Stimulated activated memory B cell treated with anti-CD40 and anti-IgM and Interleukin-4, amounts not matched to agents 10 μg/mL and 1 μg/mL and 100 μg/mL, for 72 hours (primary cell): ENCODE data around the gene MDP1.
"Not testable (repeated sequence)": the region's sequence is repeated elsewhere in the genome, so short reads cannot be mapped to it uniquely, and the experiment has no call there.

ENCODE experiments used
- ATAC-seq: fragments of 150-1000 bp; cut with Tn5 transposase; 2 replicates; pipeline ENCODE4 v1.10.0; 2021
- H3K27ac Mint-ChIP-seq: one replicate; pipeline ENCODE4 v1.8.0; 2022; ENCODE audit warnings: mild to moderate bottlenecking, mixed read lengths
- H3K27me3 Mint-ChIP-seq: one replicate; pipeline ENCODE4 v1.8.0; 2022; ENCODE audit warnings: mixed read lengths
- H3K36me3 Mint-ChIP-seq: one replicate; pipeline ENCODE4 v1.8.0; 2022; ENCODE audit warnings: mixed read lengths
- H3K4me1 Mint-ChIP-seq: one replicate; pipeline ENCODE4 v1.8.0; 2022; ENCODE audit warnings: mixed read lengths
- H3K4me3 Mint-ChIP-seq: one replicate; pipeline ENCODE4 v1.8.0; 2022; ENCODE audit warnings: mild to moderate bottlenecking, moderate library complexity, mixed read lengths
- H3K9me3 Mint-ChIP-seq: one replicate; pipeline ENCODE4 v1.8.0; 2022; ENCODE audit warnings: mixed read lengths

MDP1 gene

DNA sequence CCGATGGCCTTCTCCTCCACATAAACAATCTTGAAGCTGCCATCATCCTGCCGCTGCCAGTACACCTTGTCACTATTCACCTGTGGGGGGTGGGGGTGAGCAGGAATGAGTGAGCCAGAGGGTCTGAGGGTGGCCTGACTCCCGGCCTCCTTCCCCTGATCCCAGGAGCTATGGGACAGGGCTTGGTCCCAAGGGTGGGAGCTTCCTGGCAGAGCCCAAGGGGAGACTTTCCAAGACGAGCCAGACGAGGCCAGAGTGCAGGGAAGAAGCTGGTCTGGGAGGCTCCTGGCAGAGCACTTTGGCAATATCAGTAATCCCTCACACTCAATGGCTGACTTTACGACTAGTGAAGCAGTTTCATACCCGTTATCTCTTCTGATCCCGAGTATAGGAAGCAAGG is 39.6 kb upstream of the MDP1 start:
- peaks cover 21% of the 10 kb centered on the region for H3K36me3 Mint-ChIP-seq
- no peak for ATAC-seq
- H3K9me3 Mint-ChIP-seq: no peaks in the 10 kb centered on the region
- H3K27me3 Mint-ChIP-seq: no peaks in the 10 kb centered on the region
- no peaks in the 10 kb centered on the region for H3K4me1 Mint-ChIP-seq
- peak overlapping the region; percentile 27 for H3K27ac Mint-ChIP-seq
- H3K4me3 Mint-ChIP-seq: no peak overlapping the region

DNA sequence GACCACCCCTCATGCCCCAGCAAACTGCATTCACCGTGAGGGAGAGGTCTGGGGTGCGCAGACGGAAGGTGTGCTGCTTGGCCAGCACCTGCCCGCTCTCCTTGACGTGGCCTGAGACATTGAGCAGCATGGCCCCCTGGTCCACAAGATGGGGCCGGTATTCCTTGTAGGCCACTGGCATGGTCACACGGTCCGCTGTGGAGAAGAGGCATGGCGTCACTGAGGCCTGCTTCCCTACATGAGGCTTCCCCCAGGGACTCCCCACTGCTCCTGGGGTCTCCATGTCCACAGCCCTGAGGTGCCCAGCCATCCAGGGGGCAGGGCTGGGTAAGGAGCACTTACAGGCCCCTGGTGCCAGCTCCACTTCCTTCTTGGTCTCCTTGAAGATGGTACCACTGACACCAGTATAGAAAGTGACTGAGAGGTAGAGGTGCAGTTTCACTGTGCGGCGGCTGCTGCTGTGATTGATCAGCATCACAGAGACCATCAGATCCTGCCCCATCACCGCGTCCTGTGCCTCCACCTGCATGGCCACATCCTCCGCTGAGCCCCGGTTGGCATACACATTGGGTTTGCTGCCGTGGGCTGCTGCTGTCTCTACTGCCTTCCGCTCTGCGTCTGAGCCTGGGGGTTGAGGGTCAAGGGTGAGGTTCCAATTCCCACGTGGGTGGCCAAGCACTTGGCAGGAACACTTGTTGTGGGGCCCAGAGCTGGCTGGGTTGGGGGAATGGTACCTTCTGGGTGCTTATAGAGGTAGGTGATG is 38.9 kb upstream of the MDP1 start:
- H3K36me3 Mint-ChIP-seq: peaks cover 25% of the 10 kb centered on the region
- H3K4me1 Mint-ChIP-seq: no peaks in the 10 kb centered on the region
- H3K9me3 Mint-ChIP-seq: no peaks in the 10 kb centered on the region
- no peak overlapping the region for H3K27ac Mint-ChIP-seq
- ATAC-seq: no peak
- no peaks in the 10 kb centered on the region for H3K27me3 Mint-ChIP-seq
- H3K4me3 Mint-ChIP-seq: no peak overlapping the region

DNA sequence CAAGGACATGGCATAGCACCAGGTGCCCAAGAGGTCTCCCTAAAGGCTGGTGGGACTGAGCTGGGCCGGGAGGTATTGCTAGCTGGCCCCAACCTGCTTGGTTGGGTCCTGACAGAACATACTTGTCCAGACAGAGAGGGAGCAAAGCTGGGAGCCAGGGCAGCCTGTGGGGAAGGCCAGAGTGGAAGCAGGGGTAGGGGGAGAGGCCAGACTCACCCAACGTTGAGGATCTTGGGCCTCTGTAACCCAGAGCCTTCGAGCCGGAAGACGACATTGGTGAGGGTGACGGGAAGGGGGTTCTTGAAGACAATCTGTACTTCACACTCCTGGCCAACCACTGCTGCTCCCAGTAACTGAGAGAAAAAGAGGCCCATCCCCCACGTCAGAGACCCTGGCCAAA is 38.1 kb upstream of the MDP1 start:
- no peak for ATAC-seq
- Mint-ChIP-seq H3K36me3 (peaks cover 30% of the 10 kb centered on the region), H3K9me3 (no peaks in the 10 kb centered on the region), H3K27me3 (no peaks in the 10 kb centered on the region), H3K4me3 (no peak overlapping the region), H3K27ac (no peak overlapping the region), H3K4me1 (no peaks in the 10 kb centered on the region)

DNA sequence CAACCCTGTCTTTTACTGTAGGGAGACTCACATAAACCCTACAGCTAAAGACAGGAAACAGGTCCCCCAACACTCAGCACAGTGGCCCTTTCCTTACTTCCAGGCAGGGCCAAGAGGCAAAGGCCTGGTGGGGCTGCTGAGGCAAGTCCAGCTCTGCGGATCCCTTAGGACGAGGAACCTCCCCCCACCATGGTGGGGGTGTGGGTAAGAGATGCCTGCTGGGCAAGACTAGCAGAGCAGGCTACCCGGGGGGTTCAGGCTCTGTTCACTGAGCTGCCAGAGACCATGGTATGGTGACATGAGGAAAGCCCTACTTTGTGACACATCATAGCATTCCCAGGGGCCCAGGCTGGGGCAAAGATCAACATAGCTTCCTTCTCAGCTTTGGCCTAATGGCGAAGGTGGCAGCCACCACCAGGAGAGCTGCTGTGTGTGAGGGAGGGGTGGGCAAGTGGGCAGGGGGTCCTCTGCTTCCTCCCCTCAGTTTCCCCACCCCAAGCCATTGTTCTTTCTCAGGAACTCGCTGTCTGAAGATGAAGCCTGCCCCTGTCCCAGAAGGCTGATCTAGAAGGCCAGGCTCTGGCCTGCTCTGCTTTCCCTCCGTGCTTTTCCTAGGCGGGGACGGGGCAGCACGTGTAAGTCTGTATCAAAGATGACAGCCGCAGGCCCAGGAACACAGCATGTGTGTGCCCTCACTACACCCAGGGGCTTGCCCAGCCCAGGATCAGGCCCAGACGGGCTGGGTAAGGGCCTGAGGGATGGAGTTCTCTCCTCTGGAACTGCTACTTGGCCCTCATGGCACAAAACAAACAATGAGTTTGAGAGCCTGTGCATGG is 36.6 kb upstream of the MDP1 start:
- Mint-ChIP-seq H3K27me3 (no peaks in the 10 kb centered on the region), H3K4me1 (peaks cover 4% of the 10 kb centered on the region), H3K4me3 (no peak overlapping the region), H3K27ac (no peak overlapping the region), H3K9me3 (no peaks in the 10 kb centered on the region), H3K36me3 (peaks cover 30% of the 10 kb centered on the region)
- ATAC-seq: no peak

DNA sequence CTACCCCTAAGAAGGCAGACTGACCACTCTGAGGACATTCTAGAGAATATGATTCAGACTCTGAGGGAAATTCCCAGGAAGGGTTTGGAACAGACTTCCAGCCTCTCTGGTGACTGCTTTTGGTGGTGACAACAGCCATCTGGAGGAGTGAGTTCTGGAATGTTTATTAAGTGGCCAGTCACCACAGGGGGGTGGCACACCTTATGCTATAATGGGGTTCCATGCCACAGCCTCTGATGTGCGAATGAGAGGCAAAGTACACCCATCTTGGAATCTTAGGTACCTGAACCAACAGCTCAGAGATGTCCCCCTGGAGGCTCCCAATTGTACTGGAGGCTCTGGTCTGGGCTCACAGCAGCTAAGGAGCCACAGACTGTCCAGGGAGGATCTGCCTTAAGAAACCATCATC is 36.0 kb upstream of the MDP1 start:
- Mint-ChIP-seq H3K27me3 (no peaks in the 10 kb centered on the region), H3K4me1 (peaks cover 10% of the 10 kb centered on the region)

DNA sequence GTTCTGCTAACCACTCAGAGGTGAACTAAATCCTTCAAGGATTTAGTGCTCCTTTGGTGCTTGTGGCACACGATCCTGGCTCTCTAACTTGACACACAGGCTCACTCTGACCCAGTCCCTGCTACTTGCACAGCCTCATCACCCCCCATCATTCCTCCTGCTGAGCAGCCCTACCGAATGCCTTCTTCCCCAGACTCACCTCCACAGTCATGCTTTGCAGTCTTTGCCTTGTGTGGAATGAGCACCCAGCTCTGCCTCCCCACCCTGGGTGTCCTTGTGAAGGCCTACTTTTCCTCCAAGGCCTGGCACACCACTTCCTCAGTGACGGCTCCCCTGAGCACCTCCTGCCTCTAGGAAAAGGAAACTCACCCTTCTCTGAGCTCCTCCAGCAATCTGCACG is 34.5 kb upstream of the MDP1 start:
- peaks cover 12% of the 10 kb centered on the region for H3K4me1 Mint-ChIP-seq
- peaks cover 24% of the 10 kb centered on the region for H3K36me3 Mint-ChIP-seq
- no peak overlapping the region for H3K27ac Mint-ChIP-seq
- H3K27me3 Mint-ChIP-seq: no peaks in the 10 kb centered on the region
- H3K4me3 Mint-ChIP-seq: no peak overlapping the region
- ATAC-seq: no peak
- no peaks in the 10 kb centered on the region for H3K9me3 Mint-ChIP-seq

More for the DNA sequence above, 36.0 kb upstream of the MDP1 start:
- ATAC-seq: no peak
- no peak overlapping the region for H3K4me3 Mint-ChIP-seq
- H3K36me3 Mint-ChIP-seq: peaks cover 26% of the 10 kb centered on the region
- H3K27ac Mint-ChIP-seq: no peak overlapping the region
- no peaks in the 10 kb centered on the region for H3K9me3 Mint-ChIP-seq

DNA sequence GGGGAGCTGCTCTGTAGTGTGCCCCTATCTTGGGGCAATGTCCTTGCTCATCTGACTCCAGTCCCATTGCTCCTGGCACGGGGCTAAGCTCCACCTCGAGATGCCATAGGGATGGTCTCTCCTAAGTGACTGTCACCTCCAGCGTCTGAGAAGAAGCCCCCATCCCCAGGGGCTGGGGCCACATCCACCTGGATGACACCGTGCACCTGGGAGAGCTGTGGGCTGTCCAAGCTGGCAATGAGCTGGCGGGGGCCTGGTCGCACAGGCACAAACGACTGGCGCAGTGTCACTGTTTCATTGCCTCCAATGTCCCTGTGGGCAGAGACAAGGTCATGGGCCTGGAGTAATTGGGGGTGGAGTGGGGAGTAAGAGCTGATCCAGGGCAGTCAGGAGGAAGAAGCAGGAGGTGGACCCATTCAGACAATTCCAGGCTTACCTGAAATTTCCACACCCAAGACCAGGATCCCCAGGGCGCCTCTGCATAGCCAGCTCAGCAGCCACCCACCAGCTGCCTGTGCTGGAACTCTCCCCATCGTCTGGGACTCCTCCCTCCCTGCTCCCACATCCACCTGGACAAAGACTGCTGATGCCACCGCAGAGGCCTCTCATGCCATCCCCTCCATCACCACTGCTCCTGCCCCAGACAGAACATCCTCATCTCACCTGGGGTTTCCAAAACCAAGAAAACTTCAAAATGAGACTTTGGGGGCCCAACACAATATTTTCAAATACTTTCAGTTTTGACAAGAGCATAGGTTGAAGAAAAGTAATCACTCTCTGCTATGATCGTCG is 33.6 kb upstream of the MDP1 start:
- H3K27me3 Mint-ChIP-seq: no peaks in the 10 kb centered on the region
- no peak for ATAC-seq
- H3K9me3 Mint-ChIP-seq: no peaks in the 10 kb centered on the region
- H3K4me3 Mint-ChIP-seq: no peak overlapping the region
- peaks cover 12% of the 10 kb centered on the region for H3K4me1 Mint-ChIP-seq
- peaks cover 19% of the 10 kb centered on the region for H3K36me3 Mint-ChIP-seq
- peak overlapping the region; percentile 46 for H3K27ac Mint-ChIP-seq

DNA sequence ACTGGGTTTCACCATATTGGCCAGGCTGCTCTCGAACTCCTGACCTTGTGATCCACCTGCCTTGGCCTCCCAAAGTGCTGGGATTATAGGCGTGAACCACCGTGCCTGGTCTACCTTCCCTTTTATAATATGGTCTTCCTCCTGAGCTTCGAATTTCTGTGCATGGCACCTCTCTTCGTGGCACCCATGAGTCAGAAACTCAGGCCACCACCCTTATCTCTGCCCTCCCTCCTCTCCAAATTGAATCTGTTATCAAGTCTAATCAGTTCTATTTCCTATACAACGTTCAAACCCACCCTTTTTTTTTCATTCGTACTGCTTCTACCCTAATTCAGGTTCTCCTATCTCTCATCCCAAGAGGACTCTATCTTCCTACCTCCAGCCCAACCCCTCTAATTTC is 31.6 kb upstream of the MDP1 start:
- Mint-ChIP-seq H3K9me3 (no peaks in the 10 kb centered on the region), H3K36me3 (peaks cover 11% of the 10 kb centered on the region), H3K27me3 (no peaks in the 10 kb centered on the region), H3K4me1 (peaks cover 25% of the 10 kb centered on the region), H3K27ac (peak overlapping the region; percentile 73), H3K4me3 (peak overlapping the region; percentile 11)
- ATAC-seq: no peak

DNA sequence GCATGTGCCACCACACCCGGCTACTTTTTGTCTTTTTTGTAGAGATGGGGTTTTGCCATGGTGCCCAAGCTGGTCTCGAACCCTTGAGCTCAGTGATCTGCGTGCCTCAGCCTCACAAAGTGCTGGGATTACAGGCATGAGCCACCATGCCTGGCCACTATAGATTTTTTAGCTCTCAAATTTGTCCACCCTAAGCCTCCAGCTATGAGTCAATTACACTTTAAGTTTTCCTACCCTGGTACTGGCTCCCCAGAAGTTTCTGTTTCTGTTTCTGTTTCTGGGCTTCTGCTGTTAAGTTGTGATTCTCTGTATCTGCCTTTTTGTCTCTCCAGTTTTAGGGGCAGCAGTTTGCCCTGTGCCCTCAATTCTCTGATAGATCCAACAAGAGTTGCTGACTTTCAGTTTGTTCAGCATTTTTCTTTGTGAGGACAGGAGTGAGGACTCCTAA is 30.9 kb upstream of the MDP1 start:
- ATAC-seq: no peak
- no peaks in the 10 kb centered on the region for H3K27me3 Mint-ChIP-seq
- no peaks in the 10 kb centered on the region for H3K9me3 Mint-ChIP-seq
- peaks cover 11% of the 10 kb centered on the region for H3K36me3 Mint-ChIP-seq
- H3K4me1 Mint-ChIP-seq: peaks cover 30% of the 10 kb centered on the region
- H3K27ac Mint-ChIP-seq: peak overlapping the region; percentile 73
- H3K4me3 Mint-ChIP-seq: peak overlapping the region; percentile 53

DNA sequence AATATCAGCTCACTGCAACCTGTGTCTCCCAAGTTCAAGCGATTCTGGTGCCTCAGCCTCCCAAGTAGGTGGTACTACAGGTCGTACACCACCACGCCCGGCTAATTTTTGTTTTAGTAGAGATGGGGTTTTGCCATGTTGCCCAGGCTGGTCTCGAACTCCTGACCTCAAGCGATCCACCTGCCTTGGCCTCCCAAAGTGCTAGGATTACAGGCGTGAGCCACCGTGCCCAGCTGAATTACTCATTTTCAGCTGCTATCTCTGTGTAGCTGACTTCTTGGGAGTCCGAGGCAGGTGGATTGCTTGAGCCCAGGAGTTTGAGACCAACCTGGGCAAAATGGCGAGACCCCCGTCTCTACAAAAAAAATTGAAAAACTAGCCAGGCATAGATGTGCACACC is 29.5 kb upstream of the MDP1 start:
- H3K9me3 Mint-ChIP-seq, H3K4me3 Mint-ChIP-seq, ATAC-seq, H3K27me3 Mint-ChIP-seq: not testable (repeated sequence)
- peaks cover 16% of the 10 kb centered on the region for H3K36me3 Mint-ChIP-seq
- peak overlapping the region; percentile 14 for H3K27ac Mint-ChIP-seq
- peaks cover 42% of the 10 kb centered on the region for H3K4me1 Mint-ChIP-seq

DNA sequence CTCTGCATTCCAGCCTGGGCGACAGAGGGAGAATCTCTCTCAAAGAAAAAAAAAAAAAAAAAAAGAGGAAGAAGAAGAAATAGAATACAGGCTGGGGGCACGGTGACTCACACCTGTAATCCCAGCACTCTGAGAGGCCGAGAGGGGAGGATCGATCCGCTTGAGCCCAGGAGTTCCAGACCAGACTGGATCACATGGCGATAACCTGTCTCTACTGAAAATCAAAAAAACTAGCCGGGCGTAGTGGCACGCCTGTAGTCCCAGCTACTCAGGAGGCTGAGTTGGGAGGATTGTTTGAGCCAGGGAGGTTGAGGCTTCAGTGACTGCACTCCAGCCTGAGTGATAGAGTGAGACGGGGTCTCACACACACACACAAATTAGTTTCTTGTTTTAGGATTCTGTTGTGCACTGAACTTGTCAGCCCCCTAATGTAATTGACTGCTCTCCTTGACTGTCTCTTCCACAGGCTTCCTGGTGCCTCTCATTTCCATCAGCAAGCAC is 27.5 kb upstream of the MDP1 start:
- Mint-ChIP-seq H3K36me3 (peaks cover 27% of the 10 kb centered on the region), H3K27me3 (no peaks in the 10 kb centered on the region), H3K4me1 (peaks cover 61% of the 10 kb centered on the region), H3K27ac (peak overlapping the region; percentile 99), H3K9me3 (no peaks in the 10 kb centered on the region), H3K4me3 (peak overlapping the region; percentile 92)
- peak; percentile 0 for ATAC-seq

DNA sequence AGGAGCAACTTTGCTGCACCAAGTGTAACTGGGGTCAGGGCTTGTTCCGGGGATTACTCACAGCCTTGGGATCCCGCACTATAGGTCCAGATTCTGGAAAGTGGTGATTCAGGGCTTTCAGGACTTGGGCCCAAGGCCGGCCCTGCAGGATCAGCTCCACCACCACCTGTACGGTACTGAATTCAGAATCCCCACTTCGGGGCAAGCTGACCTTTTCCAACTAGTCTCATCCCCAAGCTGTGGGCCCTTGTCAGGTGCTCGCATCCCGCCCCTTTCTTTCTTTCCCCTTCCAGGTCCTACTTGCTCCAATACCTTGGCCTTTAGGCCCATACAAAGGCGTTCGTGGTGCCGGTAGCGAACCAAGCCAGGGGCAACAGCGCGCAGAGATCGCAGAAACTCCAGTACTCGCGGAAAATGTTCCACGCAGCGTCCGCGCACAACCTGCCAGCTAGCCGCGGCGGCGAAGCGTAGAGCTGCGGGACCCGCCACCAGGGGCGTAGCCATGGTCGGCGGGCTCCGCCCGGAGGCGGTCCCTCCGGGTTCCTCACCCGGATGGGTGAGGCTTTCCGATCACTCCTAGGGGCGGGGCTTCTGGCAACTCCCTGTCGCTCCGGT is 26.1 kb upstream of the MDP1 start:
- Mint-ChIP-seq H3K27me3 (no peaks in the 10 kb centered on the region), H3K9me3 (no peaks in the 10 kb centered on the region), H3K36me3 (peaks cover 41% of the 10 kb centered on the region), H3K27ac (peak overlapping the region; percentile 99), H3K4me3 (peak overlapping the region; percentile 92), H3K4me1 (peaks cover 67% of the 10 kb centered on the region)
- ATAC-seq: peak; percentile 92

DNA sequence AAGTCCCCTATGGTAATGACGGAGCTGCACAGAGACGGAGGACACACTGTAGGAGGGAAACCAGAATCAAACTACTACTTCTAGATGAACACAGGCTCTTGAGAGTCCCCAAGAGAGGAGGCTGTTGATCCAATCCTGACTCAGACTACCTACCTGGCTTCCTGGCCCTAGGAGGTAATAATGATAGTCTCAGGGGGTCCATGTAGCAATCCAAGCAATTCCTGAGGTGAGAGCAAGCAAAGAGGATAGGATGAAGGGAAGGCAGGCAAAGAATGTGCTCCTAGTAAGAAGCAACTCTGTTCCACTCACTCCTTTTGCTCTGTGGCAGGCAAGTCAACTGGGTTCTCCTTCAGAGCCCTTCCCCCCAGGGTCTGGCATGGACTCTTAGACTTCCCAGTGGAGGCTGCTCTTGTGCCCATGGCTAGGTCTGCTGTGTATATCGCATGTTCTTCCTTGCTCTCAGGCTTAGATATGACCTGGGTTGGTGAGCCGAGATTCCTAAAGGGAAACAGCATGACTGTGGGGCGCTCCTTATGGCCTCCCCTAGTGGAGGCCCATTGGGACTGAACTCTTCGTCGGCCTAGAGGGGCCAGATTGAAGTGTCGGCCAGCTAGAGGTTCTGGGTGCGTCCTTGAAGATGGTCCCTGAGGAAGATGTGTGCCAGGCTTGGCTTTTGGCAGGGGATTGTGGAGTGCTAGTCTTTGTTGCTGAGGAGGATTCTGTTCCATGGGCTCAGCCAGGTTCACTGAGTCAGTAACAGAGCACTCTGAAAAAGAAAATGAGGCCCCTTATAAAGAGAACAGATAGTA is 24.4 kb upstream of the MDP1 start:
- H3K36me3 Mint-ChIP-seq: peaks cover 55% of the 10 kb centered on the region
- ATAC-seq: no peak
- no peaks in the 10 kb centered on the region for H3K9me3 Mint-ChIP-seq
- peak overlapping the region; percentile 64 for H3K27ac Mint-ChIP-seq
- peak overlapping the region; percentile 23 for H3K4me3 Mint-ChIP-seq
- no peaks in the 10 kb centered on the region for H3K27me3 Mint-ChIP-seq
- H3K4me1 Mint-ChIP-seq: peaks cover 74% of the 10 kb centered on the region

DNA sequence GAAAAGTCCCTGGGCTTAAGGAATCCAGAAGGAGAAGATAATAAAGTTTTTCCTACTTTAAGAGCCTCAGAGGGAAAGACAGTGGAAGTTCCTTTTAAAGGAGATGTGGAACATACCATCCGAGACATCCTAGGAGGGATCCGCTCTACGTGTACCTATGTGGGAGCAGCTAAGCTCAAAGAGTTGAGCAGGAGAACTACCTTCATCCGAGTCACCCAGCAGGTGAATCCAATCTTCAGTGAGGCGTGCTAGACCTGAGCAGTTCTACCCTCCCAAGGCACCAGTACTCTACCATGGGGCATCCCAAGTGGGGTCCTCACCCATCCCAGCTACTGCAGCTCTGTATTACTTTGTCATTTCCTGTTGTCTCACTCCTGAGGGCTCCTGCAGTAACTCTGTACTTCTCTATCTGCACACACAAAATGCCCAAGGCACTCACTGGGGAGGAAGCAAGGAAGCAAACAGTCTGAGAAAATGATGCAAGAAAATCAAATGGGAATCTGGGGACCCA is 22.7 kb upstream of the MDP1 start:
- H3K4me3 Mint-ChIP-seq: no peak overlapping the region
- H3K4me1 Mint-ChIP-seq: peaks cover 82% of the 10 kb centered on the region

More for the DNA sequence above, 22.7 kb upstream of the MDP1 start:
- peak overlapping the region; percentile 20 for H3K27ac Mint-ChIP-seq
- H3K9me3 Mint-ChIP-seq: no peaks in the 10 kb centered on the region
- peaks cover 55% of the 10 kb centered on the region for H3K36me3 Mint-ChIP-seq
- ATAC-seq: no peak
- no peaks in the 10 kb centered on the region for H3K27me3 Mint-ChIP-seq
